HG03103 (cell line): ENCODE data around the gene FXYD6.

Experiments used
- ATAC-seq: cut with Tn5 transposase; IDR thresholded peaks from one replicate; pipeline ENCODE4 v1.9.1; 2021; ENCODE audit warnings: low read depth; ENCODE audit not compliant: unreplicated experiment

FXYD6 gene

GRCh38 chr11:117796872-117797529 lies 79.5 kb downstream of the FXYD6 start, which contains the start of gene DSCAML1:
Gene DSCAML1 (minus strand): TSS chr11:117797216. CDS start chr11:117797079, 137 bp downstream.
- ATAC-seq = no peak

GRCh38 chr11:117796456-117796871 lies 80.0 kb downstream of the FXYD6 start:
- no peak for ATAC-seq

GRCh38 chr11:117795638-117796455 lies 80.6 kb downstream of the FXYD6 start:
- no peak for ATAC-seq

GRCh38 chr11:117794772-117795629 lies 81.5 kb downstream of the FXYD6 start:
- no peak for ATAC-seq

GRCh38 chr11:117794135-117794534 lies 82.3 kb downstream of the FXYD6 start:
- ATAC-seq = no peak

GRCh38 chr11:117793583-117793982 lies 82.9 kb downstream of the FXYD6 start:
- ATAC-seq = no peak

- ATAC-seq = no peak
Measured at GRCh38 chr11:117792992-117793391, 83.5 kb downstream of the FXYD6 start.

GRCh38 chr11:117792241-117792640 lies 84.2 kb downstream of the FXYD6 start:
- ATAC-seq = no peak

- ATAC-seq = no peak
Measured at GRCh38 chr11:117790279-117790678, 86.2 kb downstream of the FXYD6 start.

- no peak for ATAC-seq
Measured at GRCh38 chr11:117789241-117789640, 87.2 kb downstream of the FXYD6 start.
